Astrocyte (in vitro differentiated cells and primary cell): ENCODE measurements around the gene RHPN2. TPM values are rescaled to one million over a fixed set of nuclear protein-coding genes. Genes with fewer than 3 reads are reported as not detected.

ENCODE experiments used
- DNase-seq: peaks from one replicate; pipeline ENCODE4 v3.0.0-alpha.2; 2010; ENCODE audit warnings: low read depth
- FAIRE-seq: peaks from 2 replicates; lab custom pipeline; 2011; peaks lifted over from hg19 to GRCh38; lab: Jason Lieb, UNC
- H2AFZ ChIP-seq: 2 replicates; pipeline ENCODE4 v1.6.0; 2012; ENCODE audit warnings: low read depth, low read length, inconsistent platforms
- H3K27ac ChIP-seq: 2 replicates; pipeline ENCODE4 v1.5.1; 2011; ENCODE audit warnings: low read depth, low read length, inconsistent platforms
- H3K27me3 ChIP-seq: 2 replicates; pipeline ENCODE4 v1.6.0; 2011; ENCODE audit warnings: low read length, inconsistent platforms; ENCODE audit not compliant: insufficient read depth
- H3K36me3 ChIP-seq: 2 replicates; pipeline ENCODE4 v1.5.1; 2011; ENCODE audit warnings: low read length, inconsistent platforms; ENCODE audit not compliant: insufficient read depth
- H3K4me1 ChIP-seq: 2 replicates; pipeline ENCODE4 v1.5.1; 2011; ENCODE audit warnings: low read length, inconsistent platforms; ENCODE audit not compliant: insufficient read depth
- H3K4me2 ChIP-seq: 2 replicates; pipeline ENCODE4 v1.6.0; 2012; ENCODE audit warnings: low read length, inconsistent platforms
- H3K4me3 ChIP-seq: 2 replicates; pipeline ENCODE4 v1.5.1; 2011; ENCODE audit warnings: low read depth, mild to moderate bottlenecking, low read length, inconsistent platforms; ENCODE audit not compliant: insufficient read depth
- H3K79me2 ChIP-seq: 2 replicates; pipeline ENCODE4 v1.6.0; 2012; ENCODE audit warnings: mild to moderate bottlenecking, low read length, inconsistent platforms; ENCODE audit not compliant: insufficient read depth
- H3K9ac ChIP-seq: 2 replicates; pipeline ENCODE4 v1.6.0; 2012; ENCODE audit warnings: mild to moderate bottlenecking, low read length, inconsistent platforms
- H3K9me3 ChIP-seq: 2 replicates; pipeline ENCODE4 v1.5.1; 2012; ENCODE audit warnings: low read depth, mild to moderate bottlenecking, low read length, inconsistent platforms; ENCODE audit not compliant: insufficient read depth
- H4K20me1 ChIP-seq: 2 replicates; pipeline ENCODE4 v1.6.0; 2012; ENCODE audit warnings: low read length, inconsistent platforms; ENCODE audit not compliant: insufficient read depth
- H3K27ac Mint-ChIP-seq: one replicate; pipeline ENCODE4 v1.8.0; 2021; ENCODE audit warnings: mild to moderate bottlenecking, mixed read lengths; ENCODE audit not compliant: unreplicated experiment
- H3K27me3 Mint-ChIP-seq: one replicate; pipeline ENCODE4 v1.8.0; 2021; ENCODE audit warnings: low read depth, mixed read lengths; ENCODE audit not compliant: unreplicated experiment
- H3K36me3 Mint-ChIP-seq: one replicate; pipeline ENCODE4 v1.8.0; 2021; ENCODE audit warnings: low read depth, mixed read lengths; ENCODE audit not compliant: unreplicated experiment
- H3K4me1 Mint-ChIP-seq: one replicate; pipeline ENCODE4 v1.8.0; 2021; ENCODE audit warnings: low read depth, mixed read lengths; ENCODE audit not compliant: unreplicated experiment
- H3K4me3 Mint-ChIP-seq: one replicate; pipeline ENCODE4 v1.8.0; 2021; ENCODE audit warnings: mild to moderate bottlenecking, moderate library complexity, mixed read lengths; ENCODE audit not compliant: unreplicated experiment
- H3K9me3 Mint-ChIP-seq: one replicate; pipeline ENCODE4 v1.8.0; 2021; ENCODE audit warnings: mild to moderate bottlenecking, mixed read lengths; ENCODE audit not compliant: unreplicated experiment
- CTCF ChIP-seq: IDR thresholded peaks from 2 replicates; pipeline ENCODE4 v1.5.1; 2011; ENCODE audit warnings: low read depth, mild to moderate bottlenecking, inconsistent platforms, low read length, moderate library complexity; ENCODE audit not compliant: insufficient read depth
- EZH2 ChIP-seq: IDR thresholded peaks from 2 replicates; pipeline ENCODE4 v1.6.1; 2012; ENCODE audit warnings: mild to moderate bottlenecking, low read length, inconsistent platforms; ENCODE audit not compliant: insufficient read depth
- total RNA-seq: library from RNA; stranded (reverse); gene quantifications from 2 replicates; pipeline ENCODE4 v1.2.1, GENCODE V29; 2021

The RHPN2 gene
- total RNA-seq, 1 donor from 2014 or later: 12.6 TPM

GRCh38 chr19:33063753-33064457, 783 bp downstream of the RHPN2 start:
- peak overlapping the region; percentile 87 for H3K4me3 Mint-ChIP-seq
- peaks cover 5% of the 10 kb centered on the region for H3K79me2 ChIP-seq
- TF ChIP-seq CTCF: no peak
- TF ChIP-seq EZH2: peak; percentile 90
- peaks cover 9% of the 10 kb centered on the region for H3K4me1 ChIP-seq
- H3K27me3 ChIP-seq: no peaks in the 10 kb centered on the region
- H3K4me1 Mint-ChIP-seq: no peaks in the 10 kb centered on the region
- peak overlapping the region; percentile 46 for H3K4me3 ChIP-seq
- peak overlapping the region; percentile 66 for H3K27ac Mint-ChIP-seq
- no peaks in the 10 kb centered on the region for H3K9me3 ChIP-seq
- H3K9me3 Mint-ChIP-seq: no peaks in the 10 kb centered on the region
- no peak overlapping the region for H3K27ac ChIP-seq
- H4K20me1 ChIP-seq: peaks cover 19% of the 10 kb centered on the region
- no peaks in the 10 kb centered on the region for H3K36me3 ChIP-seq
- FAIRE-seq (no peak), DNase-seq (no peak)
- peak overlapping the region; percentile 41 for H2AFZ ChIP-seq
- H3K36me3 Mint-ChIP-seq: no peaks in the 10 kb centered on the region
- peak overlapping the region; percentile 82 for H3K4me2 ChIP-seq
- peak overlapping the region; percentile 35 for H3K9ac ChIP-seq
- H3K27me3 Mint-ChIP-seq: peaks cover 1% of the 10 kb centered on the region

DNA sequence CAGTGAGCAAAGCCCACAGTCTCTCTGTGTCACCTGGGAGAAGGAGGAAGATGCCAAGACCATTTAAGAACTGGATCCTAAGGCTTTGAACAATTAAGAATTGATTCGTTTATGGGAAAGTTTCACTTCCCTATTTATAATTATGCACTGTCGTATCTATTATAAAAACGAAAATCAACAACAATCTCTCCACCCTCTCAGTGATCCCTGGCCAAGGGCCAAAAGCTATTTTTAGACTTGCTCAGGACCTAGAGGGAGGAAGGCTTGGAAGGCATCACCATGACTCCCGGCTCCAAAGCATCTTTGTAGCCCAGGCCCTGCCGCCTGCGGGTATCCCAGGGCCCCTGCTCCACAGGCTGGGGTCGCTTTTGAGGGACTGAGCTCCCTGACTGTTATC, 1.3 kb downstream of the RHPN2 start:
- Histone ChIP-seq H3K9me3 (no peaks in the 10 kb centered on the region), H3K4me3 (no peak overlapping the region), H3K9ac (no peak overlapping the region), H3K79me2 (peaks cover 5% of the 10 kb centered on the region), H3K27me3 (no peaks in the 10 kb centered on the region), H3K27ac (no peak overlapping the region), H3K4me2 (peak overlapping the region; percentile 82), H4K20me1 (peaks cover 19% of the 10 kb centered on the region), H3K36me3 (no peaks in the 10 kb centered on the region), H2AFZ (no peak overlapping the region), H3K4me1 (peaks cover 9% of the 10 kb centered on the region)
- Mint-ChIP-seq H3K4me1 (no peaks in the 10 kb centered on the region), H3K36me3 (no peaks in the 10 kb centered on the region), H3K27ac (no peak overlapping the region), H3K9me3 (no peaks in the 10 kb centered on the region), H3K4me3 (peak overlapping the region; percentile 87), H3K27me3 (peaks cover 1% of the 10 kb centered on the region)
- DNase-seq: no peak
- FAIRE-seq: no peak
- TF ChIP-seq EZH2 (no peak), CTCF (no peak)

DNA sequence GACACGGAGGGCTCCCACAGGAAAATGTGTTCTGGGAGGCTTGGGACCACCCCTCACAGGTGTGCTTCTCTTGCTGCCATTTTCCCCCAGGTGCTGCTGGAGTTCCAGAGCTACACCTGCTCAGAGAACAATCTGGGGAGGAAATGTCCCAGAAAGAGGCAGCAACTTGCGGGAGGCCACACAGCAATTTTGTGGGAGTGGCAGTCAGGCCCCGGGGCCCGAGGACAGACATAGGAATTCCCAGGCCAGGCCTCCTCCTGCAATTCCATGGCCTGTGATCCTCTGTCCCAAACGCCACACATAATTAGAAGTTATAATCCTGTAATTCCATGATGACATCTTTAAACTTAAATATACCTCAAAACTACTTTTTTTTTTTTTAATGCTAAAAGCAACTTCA, 1.8 kb downstream of the RHPN2 start:
- H3K79me2 ChIP-seq: peaks cover 5% of the 10 kb centered on the region
- no peak overlapping the region for H3K4me3 ChIP-seq
- no peak overlapping the region for H3K4me2 ChIP-seq

More for the DNA sequence above, 1.8 kb downstream of the RHPN2 start:
- no peak overlapping the region for H3K9ac ChIP-seq
- H3K9me3 ChIP-seq: no peaks in the 10 kb centered on the region
- no peak for DNase-seq
- no peaks in the 10 kb centered on the region for H3K4me1 Mint-ChIP-seq
- peaks cover 1% of the 10 kb centered on the region for H3K27me3 Mint-ChIP-seq
- H3K4me1 ChIP-seq: peaks cover 9% of the 10 kb centered on the region
- no peaks in the 10 kb centered on the region for H3K27me3 ChIP-seq
- TF ChIP-seq EZH2: no peak
- TF ChIP-seq CTCF: no peak
- H4K20me1 ChIP-seq: peaks cover 19% of the 10 kb centered on the region
- H3K27ac ChIP-seq: no peak overlapping the region
- no peak for FAIRE-seq
- no peaks in the 10 kb centered on the region for H3K36me3 Mint-ChIP-seq
- no peaks in the 10 kb centered on the region for H3K36me3 ChIP-seq
- H2AFZ ChIP-seq: no peak overlapping the region
- no peaks in the 10 kb centered on the region for H3K9me3 Mint-ChIP-seq
- no peak overlapping the region for H3K27ac Mint-ChIP-seq
- H3K4me3 Mint-ChIP-seq: peak overlapping the region; percentile 66
